ENCODE results near the gene ZNF319. TPM values are rescaled to one million over a fixed set of nuclear protein-coding genes. Genes with fewer than 3 reads are reported as not detected.

ZNF319 gene
- total and polyA plus RNA-seq, 2 experiments from 2014 or later = 1.7 to 10.0 TPM

DNA sequence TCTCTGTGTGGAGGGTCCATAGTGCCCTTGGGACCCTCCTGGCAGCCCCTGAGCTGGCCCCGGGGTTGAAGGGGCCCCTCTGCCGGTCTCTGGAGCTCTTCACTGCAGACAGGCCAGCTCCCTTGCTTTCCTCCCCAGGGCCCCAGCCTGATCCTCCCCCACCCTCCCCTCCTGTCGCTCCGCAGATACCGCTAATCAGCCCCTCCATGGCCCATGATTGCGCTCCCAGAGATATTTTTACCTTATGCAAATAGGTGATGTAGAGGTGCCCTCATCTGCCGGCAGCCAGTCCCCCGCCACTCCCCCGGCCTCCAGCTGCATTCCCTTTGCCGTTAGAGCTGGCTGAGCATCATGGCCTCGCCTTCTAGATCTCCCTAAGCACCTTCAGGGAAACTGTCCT is 34.3 kb upstream of the ZNF319 start (continued):
- TF ChIP-seq, protein P1, sequence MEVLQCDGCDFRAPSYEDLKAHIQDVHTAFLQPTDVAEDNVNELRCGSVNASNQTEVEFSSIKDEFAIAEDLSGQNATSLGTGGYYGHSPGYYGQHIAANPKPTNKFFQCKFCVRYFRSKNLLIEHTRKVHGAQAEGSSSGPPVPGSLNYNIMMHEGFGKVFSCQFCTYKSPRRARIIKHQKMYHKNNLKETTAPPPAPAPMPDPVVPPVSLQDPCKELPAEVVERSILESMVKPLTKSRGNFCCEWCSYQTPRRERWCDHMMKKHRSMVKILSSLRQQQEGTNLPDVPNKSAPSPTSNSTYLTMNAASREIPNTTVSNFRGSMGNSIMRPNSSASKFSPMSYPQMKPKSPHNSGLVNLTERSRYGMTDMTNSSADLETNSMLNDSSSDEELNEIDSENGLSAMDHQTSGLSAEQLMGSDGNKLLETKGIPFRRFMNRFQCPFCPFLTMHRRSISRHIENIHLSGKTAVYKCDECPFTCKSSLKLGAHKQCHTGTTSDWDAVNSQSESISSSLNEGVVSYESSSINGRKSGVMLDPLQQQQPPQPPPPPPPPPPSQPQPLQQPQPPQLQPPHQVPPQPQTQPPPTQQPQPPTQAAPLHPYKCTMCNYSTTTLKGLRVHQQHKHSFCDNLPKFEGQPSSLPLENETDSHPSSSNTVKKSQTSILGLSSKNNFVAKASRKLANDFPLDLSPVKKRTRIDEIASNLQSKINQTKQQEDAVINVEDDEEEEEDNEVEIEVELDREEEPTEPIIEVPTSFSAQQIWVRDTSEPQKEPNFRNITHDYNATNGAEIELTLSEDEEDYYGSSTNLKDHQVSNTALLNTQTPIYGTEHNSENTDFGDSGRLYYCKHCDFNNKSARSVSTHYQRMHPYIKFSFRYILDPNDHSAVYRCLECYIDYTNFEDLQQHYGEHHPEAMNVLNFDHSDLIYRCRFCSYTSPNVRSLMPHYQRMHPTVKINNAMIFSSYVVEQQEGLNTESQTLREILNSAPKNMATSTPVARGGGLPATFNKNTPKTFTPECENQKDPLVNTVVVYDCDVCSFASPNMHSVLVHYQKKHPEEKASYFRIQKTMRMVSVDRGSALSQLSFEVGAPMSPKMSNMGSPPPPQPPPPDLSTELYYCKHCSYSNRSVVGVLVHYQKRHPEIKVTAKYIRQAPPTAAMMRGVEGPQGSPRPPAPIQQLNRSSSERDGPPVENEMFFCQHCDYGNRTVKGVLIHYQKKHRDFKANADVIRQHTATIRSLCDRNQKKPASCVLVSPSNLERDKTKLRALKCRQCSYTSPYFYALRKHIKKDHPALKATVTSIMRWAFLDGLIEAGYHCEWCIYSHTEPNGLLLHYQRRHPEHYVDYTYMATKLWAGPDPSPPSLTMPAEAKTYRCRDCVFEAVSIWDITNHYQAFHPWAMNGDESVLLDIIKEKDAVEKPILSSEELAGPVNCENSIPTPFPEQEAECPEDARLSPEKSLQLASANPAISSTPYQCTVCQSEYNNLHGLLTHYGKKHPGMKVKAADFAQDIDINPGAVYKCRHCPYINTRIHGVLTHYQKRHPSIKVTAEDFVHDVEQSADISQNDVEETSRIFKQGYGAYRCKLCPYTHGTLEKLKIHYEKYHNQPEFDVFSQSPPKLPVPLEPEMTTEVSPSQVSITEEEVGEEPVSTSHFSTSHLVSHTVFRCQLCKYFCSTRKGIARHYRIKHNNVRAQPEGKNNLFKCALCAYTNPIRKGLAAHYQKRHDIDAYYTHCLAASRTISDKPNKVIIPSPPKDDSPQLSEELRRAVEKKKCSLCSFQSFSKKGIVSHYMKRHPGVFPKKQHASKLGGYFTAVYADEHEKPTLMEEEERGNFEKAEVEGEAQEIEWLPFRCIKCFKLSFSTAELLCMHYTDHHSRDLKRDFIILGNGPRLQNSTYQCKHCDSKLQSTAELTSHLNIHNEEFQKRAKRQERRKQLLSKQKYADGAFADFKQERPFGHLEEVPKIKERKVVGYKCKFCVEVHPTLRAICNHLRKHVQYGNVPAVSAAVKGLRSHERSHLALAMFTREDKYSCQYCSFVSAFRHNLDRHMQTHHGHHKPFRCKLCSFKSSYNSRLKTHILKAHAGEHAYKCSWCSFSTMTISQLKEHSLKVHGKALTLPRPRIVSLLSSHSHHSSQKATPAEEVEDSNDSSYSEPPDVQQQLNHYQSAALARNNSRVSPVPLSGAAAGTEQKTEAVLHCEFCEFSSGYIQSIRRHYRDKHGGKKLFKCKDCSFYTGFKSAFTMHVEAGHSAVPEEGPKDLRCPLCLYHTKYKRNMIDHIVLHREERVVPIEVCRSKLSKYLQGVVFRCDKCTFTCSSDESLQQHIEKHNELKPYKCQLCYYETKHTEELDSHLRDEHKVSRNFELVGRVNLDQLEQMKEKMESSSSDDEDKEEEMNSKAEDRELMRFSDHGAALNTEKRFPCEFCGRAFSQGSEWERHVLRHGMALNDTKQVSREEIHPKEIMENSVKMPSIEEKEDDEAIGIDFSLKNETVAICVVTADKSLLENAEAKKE (CRISPR knock-in tag; IDR thresholded peaks at IDR 0.05) = no peak

DNA sequence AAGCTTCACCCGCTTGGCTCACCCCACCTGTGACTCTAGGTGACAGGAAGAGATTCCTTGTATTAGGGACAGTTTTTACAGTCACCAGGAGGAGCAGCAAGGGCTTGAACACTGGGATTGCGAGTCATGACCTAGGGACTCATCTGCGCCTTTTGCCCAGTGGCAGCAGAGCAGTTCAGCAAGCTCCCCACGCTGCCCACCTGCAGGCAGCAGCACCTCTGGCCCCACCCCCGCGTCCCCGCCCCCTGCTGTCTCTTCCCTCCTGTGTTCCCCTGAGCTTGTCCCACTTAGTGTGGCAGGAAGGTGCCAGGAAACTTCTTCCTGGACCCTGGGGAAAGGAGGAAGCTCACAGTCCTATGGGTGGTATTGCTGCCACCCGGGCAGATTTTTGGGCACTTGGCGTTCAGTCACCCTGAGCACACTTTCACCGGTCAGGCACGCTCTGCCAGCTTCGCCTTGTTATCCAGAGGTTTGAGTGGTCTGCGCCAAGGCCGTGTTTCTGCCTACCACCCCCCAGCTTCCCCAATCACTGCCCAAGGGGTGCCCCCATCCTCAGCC is 33.7 kb upstream of the ZNF319 start:
- no peak overlapping the region for H3K4me3 Mint-ChIP-seq
- H4K20me1 ChIP-seq (replicated peaks; ENCODE audit: insufficient read depth) = peaks cover 2% of the 10 kb centered on the region; the same call in 1 of the 2 replicates
- H3K4me1 Mint-ChIP-seq = peaks cover 23% of the 10 kb centered on the region
- TF ChIP-seq POLR2AphosphoS5 (IDR thresholded peaks at IDR 0.05; ENCODE audit: low read depth) (no peak), STAT1 (IDR thresholded peaks at IDR 0.05; ENCODE audit: unreplicated experiment) (no peak), NANOG (IDR thresholded peaks at IDR 0.05; ENCODE audit: borderline replicate concordance) (no peak), CREB1 (CRISPR knock-in tag; IDR thresholded peaks at IDR 0.05; ENCODE audit: low read depth) (no peak)
- TF ChIP-seq, protein P2, sequence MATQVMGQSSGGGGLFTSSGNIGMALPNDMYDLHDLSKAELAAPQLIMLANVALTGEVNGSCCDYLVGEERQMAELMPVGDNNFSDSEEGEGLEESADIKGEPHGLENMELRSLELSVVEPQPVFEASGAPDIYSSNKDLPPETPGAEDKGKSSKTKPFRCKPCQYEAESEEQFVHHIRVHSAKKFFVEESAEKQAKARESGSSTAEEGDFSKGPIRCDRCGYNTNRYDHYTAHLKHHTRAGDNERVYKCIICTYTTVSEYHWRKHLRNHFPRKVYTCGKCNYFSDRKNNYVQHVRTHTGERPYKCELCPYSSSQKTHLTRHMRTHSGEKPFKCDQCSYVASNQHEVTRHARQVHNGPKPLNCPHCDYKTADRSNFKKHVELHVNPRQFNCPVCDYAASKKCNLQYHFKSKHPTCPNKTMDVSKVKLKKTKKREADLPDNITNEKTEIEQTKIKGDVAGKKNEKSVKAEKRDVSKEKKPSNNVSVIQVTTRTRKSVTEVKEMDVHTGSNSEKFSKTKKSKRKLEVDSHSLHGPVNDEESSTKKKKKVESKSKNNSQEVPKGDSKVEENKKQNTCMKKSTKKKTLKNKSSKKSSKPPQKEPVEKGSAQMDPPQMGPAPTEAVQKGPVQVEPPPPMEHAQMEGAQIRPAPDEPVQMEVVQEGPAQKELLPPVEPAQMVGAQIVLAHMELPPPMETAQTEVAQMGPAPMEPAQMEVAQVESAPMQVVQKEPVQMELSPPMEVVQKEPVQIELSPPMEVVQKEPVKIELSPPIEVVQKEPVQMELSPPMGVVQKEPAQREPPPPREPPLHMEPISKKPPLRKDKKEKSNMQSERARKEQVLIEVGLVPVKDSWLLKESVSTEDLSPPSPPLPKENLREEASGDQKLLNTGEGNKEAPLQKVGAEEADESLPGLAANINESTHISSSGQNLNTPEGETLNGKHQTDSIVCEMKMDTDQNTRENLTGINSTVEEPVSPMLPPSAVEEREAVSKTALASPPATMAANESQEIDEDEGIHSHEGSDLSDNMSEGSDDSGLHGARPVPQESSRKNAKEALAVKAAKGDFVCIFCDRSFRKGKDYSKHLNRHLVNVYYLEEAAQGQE (IDR thresholded peaks at IDR 0.05; ENCODE audit: unreplicated experiment) = no peak
- TF ChIP-seq, protein P3, sequence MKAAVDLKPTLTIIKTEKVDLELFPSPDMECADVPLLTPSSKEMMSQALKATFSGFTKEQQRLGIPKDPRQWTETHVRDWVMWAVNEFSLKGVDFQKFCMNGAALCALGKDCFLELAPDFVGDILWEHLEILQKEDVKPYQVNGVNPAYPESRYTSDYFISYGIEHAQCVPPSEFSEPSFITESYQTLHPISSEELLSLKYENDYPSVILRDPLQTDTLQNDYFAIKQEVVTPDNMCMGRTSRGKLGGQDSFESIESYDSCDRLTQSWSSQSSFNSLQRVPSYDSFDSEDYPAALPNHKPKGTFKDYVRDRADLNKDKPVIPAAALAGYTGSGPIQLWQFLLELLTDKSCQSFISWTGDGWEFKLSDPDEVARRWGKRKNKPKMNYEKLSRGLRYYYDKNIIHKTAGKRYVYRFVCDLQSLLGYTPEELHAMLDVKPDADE (IDR thresholded peaks at IDR 0.05) = no peak
- TF ChIP-seq, protein P4, sequence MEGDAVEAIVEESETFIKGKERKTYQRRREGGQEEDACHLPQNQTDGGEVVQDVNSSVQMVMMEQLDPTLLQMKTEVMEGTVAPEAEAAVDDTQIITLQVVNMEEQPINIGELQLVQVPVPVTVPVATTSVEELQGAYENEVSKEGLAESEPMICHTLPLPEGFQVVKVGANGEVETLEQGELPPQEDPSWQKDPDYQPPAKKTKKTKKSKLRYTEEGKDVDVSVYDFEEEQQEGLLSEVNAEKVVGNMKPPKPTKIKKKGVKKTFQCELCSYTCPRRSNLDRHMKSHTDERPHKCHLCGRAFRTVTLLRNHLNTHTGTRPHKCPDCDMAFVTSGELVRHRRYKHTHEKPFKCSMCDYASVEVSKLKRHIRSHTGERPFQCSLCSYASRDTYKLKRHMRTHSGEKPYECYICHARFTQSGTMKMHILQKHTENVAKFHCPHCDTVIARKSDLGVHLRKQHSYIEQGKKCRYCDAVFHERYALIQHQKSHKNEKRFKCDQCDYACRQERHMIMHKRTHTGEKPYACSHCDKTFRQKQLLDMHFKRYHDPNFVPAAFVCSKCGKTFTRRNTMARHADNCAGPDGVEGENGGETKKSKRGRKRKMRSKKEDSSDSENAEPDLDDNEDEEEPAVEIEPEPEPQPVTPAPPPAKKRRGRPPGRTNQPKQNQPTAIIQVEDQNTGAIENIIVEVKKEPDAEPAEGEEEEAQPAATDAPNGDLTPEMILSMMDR (conservative IDR thresholded peaks at IDR 0.05; ENCODE audit: low read depth in 2 of 2) = no peak

More for the DNA sequence above, 33.7 kb upstream of the ZNF319 start:
- Histone ChIP-seq H3K9me2 (ENCODE audit: insufficient read depth) (no peaks in the 10 kb centered on the region), H3K4me3 (no peak overlapping the region), H3K27me3 (ENCODE audit: insufficient read depth) (no peaks in the 10 kb centered on the region), H3F3A (replicated peaks; ENCODE audit: low read depth) (0 out of 2 replicates have a peak, but pooled peaks cover 2% of the 10 kb centered on the region), H3K4me2 (no peak overlapping the region), H2AFZ (no peak overlapping the region), H3K36me3 (ENCODE audit: insufficient read depth) (no peaks in the 10 kb centered on the region), H3K27ac (ENCODE audit: low read depth) (no peak overlapping the region), H3K4me1 (ENCODE audit: insufficient read depth) (peaks cover 10% of the 10 kb centered on the region), H3K79me2 (replicated peaks; ENCODE audit: insufficient read depth) (peaks cover 27% of the 10 kb centered on the region)
- H3K27me3 Mint-ChIP-seq (ENCODE audit: insufficient read depth, low read depth, poor library complexity) = peaks cover 5% of the 10 kb centered on the region
- peaks cover 26% of the 10 kb centered on the region for H3K36me3 Mint-ChIP-seq (ENCODE audit: low read depth)
- DNase-seq (ENCODE audit: low spot score) = no peak
- no peak overlapping the region; the same call in none of the 2 replicates for H3K27ac Mint-ChIP-seq
- ATAC-seq = no peak
- H3K9me3 Mint-ChIP-seq = peaks cover 4% of the 10 kb centered on the region; the same call in 1 of the 3 replicates
